DMS114 treated with DMSO at 0.1 percent for 48 hours (cell line): ENCODE results near the gene TRPT1.
A peak's percentile ranks its signal among the peaks of the same experiment; 100 is the strongest.

ENCODE experiments used
- DNase-seq: peaks from one replicate; lab custom pipeline; 2025; ENCODE audit not compliant: unreplicated experiment; lab: John Stamatoyannopoulos, UW

The TRPT1 gene

GRCh38 chr11:64181506-64182411, 44.2 kb downstream of the TRPT1 start:
- peak; percentile 58 for DNase-seq

- DNase-seq, result no peak
These were observed 45.1 kb downstream of the TRPT1 start for GRCh38 chr11:64180891-64181290.

GRCh38 chr11:64178951-64179639, 46.9 kb downstream of the TRPT1 start:
- DNase-seq, result no peak

- no peak for DNase-seq
These were observed 47.8 kb downstream of the TRPT1 start for GRCh38 chr11:64178203-64178602.

- no peak for DNase-seq
These were observed 49.2 kb downstream of the TRPT1 start for GRCh38 chr11:64176751-64177150.
